Spinal cord (tissue), 10 donors: ENCODE data around the gene CPB1. TPM values are rescaled to one million over a fixed set of nuclear protein-coding genes. Genes with fewer than 3 reads are reported as not detected.
A peak's percentile ranks its signal among the peaks of the same experiment; 100 is the strongest.

Experiments used
- DNase-seq, 6 donors: peaks; one replicate each; pipeline versions ENCODE4 v3.0.0 to v3.0.0-alpha.2; 2013 to 2015; ENCODE audit warnings: low spot score in 6 of 6, low read depth in 4 of 6
- H3K27ac ChIP-seq: one replicate; pipeline ENCODE4 v1.5.1; 2013; ENCODE audit warnings: low read depth, low read length, control low read depth
- H3K27me3 ChIP-seq: one replicate; pipeline ENCODE4 v1.6.1; 2013; ENCODE audit warnings: low read length; ENCODE audit not compliant: control insufficient read depth, insufficient read depth
- H3K36me3 ChIP-seq: one replicate; pipeline ENCODE4 v1.6.1; 2013; ENCODE audit warnings: low read length; ENCODE audit not compliant: control insufficient read depth, insufficient read depth
- H3K4me1 ChIP-seq: one replicate; pipeline ENCODE4 v1.6.1; 2013; ENCODE audit warnings: low read length; ENCODE audit not compliant: control insufficient read depth, insufficient read depth
- H3K4me3 ChIP-seq: one replicate; pipeline ENCODE4 v1.5.1; 2013; ENCODE audit warnings: low read depth, low read length, control low read depth
- H3K9me3 ChIP-seq: one replicate; pipeline ENCODE4 v1.6.1; 2013; ENCODE audit warnings: low read length; ENCODE audit not compliant: control insufficient read depth, insufficient read depth
- WGBS: methylation state at CpG from one replicate; pipeline ENCODE4 v1.1.5; 2013; ENCODE audit warnings: missing lambda C conversion rate; ENCODE audit not compliant: insufficient coverage; 5-methylcytosine and 5-hydroxymethylcytosine counted together
- polyA plus RNA-seq, 2 donors: library from polyadenylated mRNA; unstranded; fragments of 120-200 nt; gene quantifications; one replicate each; pipeline ENCODE4 v1.2.1, GENCODE V29; 2013; ENCODE audit not compliant: insufficient read length in 2 of 2
- total RNA-seq, 2 donors: library from RNA; depleted of rRNA in 1 of 2; stranded (reverse); fragments of 120-200 nt in 1 of 2; fragments of >200 nt in 1 of 2; gene quantifications; one replicate each; pipeline versions ENCODE4 v1.2.3 to v1.2.4, GENCODE V29; 2013 to 2014
- donor health status: healthy.

The CPB1 gene
- total and polyA plus RNA-seq, 4 donors: 0.17 to 0.30 (median 0.19) TPM; not detected in 1

- H3K27ac ChIP-seq: no peak overlapping the region
- no peaks in the 10 kb centered on the region for H3K9me3 ChIP-seq
- H3K4me3 ChIP-seq: no peak overlapping the region
- WGBS: no CpG with 5 or more reads among the region's 1 CpG
- H3K27me3 ChIP-seq: no peaks in the 10 kb centered on the region
- H3K4me1 ChIP-seq: no peaks in the 10 kb centered on the region
- DNase-seq: no peak
- no peaks in the 10 kb centered on the region for H3K36me3 ChIP-seq
Observed at GRCh38 chr3:148873977-148874376, 46.4 kb downstream of the CPB1 start.

GRCh38 chr3:148878095-148878494 is 50.5 kb downstream of the CPB1 start:
- no peaks in the 10 kb centered on the region for H3K4me1 ChIP-seq
- H3K4me3 ChIP-seq: no peak overlapping the region
- DNase-seq: no peak
- no peaks in the 10 kb centered on the region for H3K27me3 ChIP-seq
- no peaks in the 10 kb centered on the region for H3K9me3 ChIP-seq
- H3K36me3 ChIP-seq: no peaks in the 10 kb centered on the region
- H3K27ac ChIP-seq: no peak overlapping the region

- Histone ChIP-seq H3K27me3 (no peaks in the 10 kb centered on the region), H3K4me3 (no peak overlapping the region), H3K36me3 (no peaks in the 10 kb centered on the region), H3K4me1 (no peaks in the 10 kb centered on the region), H3K27ac (no peak overlapping the region), H3K9me3 (no peaks in the 10 kb centered on the region)
- no peak for DNase-seq
Observed at GRCh38 chr3:148879256-148879655, 51.6 kb downstream of the CPB1 start.

DNA sequence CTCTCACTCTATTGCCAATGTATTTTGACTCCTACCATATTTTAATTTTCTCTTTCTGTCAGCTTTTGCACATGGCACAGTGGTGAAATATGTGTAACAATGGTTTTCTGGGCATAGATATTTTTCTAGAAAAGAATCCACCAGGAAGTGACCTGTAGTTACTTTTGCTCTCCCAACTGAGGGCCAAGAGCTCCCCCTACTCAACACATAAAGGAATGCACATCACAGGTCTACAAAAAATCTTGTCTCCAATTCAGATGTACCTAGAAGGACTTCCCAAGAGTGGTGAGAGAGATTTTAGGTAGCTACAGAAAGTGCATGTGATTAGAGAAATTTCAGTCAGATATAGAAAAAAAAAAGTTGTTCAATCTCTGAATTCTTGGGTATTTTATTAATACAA is 53.1 kb downstream of the CPB1 start:
- no peak overlapping the region for H3K27ac ChIP-seq
- no peaks in the 10 kb centered on the region for H3K9me3 ChIP-seq
- H3K27me3 ChIP-seq: no peaks in the 10 kb centered on the region
- no peak for DNase-seq
- H3K36me3 ChIP-seq: no peaks in the 10 kb centered on the region
- no peak overlapping the region for H3K4me3 ChIP-seq
- no peaks in the 10 kb centered on the region for H3K4me1 ChIP-seq

DNA sequence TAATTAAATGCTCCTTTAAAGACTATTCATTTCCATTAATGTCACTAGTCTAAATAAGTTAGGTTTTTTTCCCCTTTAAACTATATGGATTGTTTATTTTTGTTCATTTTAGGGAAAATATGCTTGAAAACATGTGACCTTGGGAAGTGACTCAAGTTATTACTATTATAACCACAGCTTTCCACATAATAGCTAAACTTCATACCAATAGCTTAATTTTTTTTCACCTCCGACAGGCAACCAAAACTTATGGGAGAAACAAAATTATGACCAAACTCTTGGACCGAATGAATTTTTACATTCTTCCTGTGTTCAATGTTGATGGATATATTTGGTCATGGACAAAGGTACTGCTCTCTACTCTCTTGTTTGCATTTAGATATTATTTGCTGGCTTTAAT is 53.7 kb downstream of the CPB1 start:
- H3K4me1 ChIP-seq: no peaks in the 10 kb centered on the region
- no peak overlapping the region for H3K27ac ChIP-seq
- DNase-seq: no peak
- no peak overlapping the region for H3K4me3 ChIP-seq
- no CpG with 5 or more reads among the region's 2 CpGs for WGBS
- H3K27me3 ChIP-seq: no peaks in the 10 kb centered on the region
- H3K36me3 ChIP-seq: no peaks in the 10 kb centered on the region
- no peaks in the 10 kb centered on the region for H3K9me3 ChIP-seq

GRCh38 chr3:148882288-148882687 is 54.7 kb downstream of the CPB1 start:
- no peak overlapping the region for H3K4me3 ChIP-seq
- H3K9me3 ChIP-seq: no peaks in the 10 kb centered on the region
- H3K4me1 ChIP-seq: no peaks in the 10 kb centered on the region
- no CpG with 5 or more reads among the region's 4 CpGs for WGBS
- no peaks in the 10 kb centered on the region for H3K36me3 ChIP-seq
- no peaks in the 10 kb centered on the region for H3K27me3 ChIP-seq
- H3K27ac ChIP-seq: no peak overlapping the region
- DNase-seq: peak in 1 of 6 donors; percentile 7

GRCh38 chr3:148883163-148883562 is 55.6 kb downstream of the CPB1 start:
- H3K4me1 ChIP-seq: no peaks in the 10 kb centered on the region
- H3K4me3 ChIP-seq: no peak overlapping the region
- H3K36me3 ChIP-seq: no peaks in the 10 kb centered on the region
- WGBS: 50% methylated on average over 1 of the region's 1 CpG
- peak in 1 of 6 donors; percentile 4 for DNase-seq
- no peaks in the 10 kb centered on the region for H3K27me3 ChIP-seq
- H3K27ac ChIP-seq: no peak overlapping the region
- no peaks in the 10 kb centered on the region for H3K9me3 ChIP-seq

- Histone ChIP-seq H3K27me3 (no peaks in the 10 kb centered on the region), H3K9me3 (no peaks in the 10 kb centered on the region), H3K27ac (no peak overlapping the region), H3K4me3 (no peak overlapping the region), H3K4me1 (no peaks in the 10 kb centered on the region), H3K36me3 (no peaks in the 10 kb centered on the region)
- DNase-seq: no peak
Observed at GRCh38 chr3:148884261-148884660, 56.6 kb downstream of the CPB1 start.

- Histone ChIP-seq H3K36me3 (no peaks in the 10 kb centered on the region), H3K4me3 (no peak overlapping the region), H3K9me3 (no peaks in the 10 kb centered on the region), H3K27me3 (no peaks in the 10 kb centered on the region), H3K4me1 (no peaks in the 10 kb centered on the region), H3K27ac (no peak overlapping the region)
- WGBS: no CpG with 5 or more reads among the region's 2 CpGs
- DNase-seq: no peak
Observed at GRCh38 chr3:148889828-148890227, 62.2 kb downstream of the CPB1 start.

GRCh38 chr3:148896062-148896461 is 68.5 kb downstream of the CPB1 start:
- peak in 1 of 6 donors; percentile 34 for DNase-seq
- WGBS: 56% methylated on average over 2 of the region's 3 CpGs
- H3K27me3 ChIP-seq: no peaks in the 10 kb centered on the region
- H3K4me3 ChIP-seq: no peak overlapping the region
- no peaks in the 10 kb centered on the region for H3K4me1 ChIP-seq
- H3K36me3 ChIP-seq: no peaks in the 10 kb centered on the region
- no peaks in the 10 kb centered on the region for H3K9me3 ChIP-seq
- H3K27ac ChIP-seq: no peak overlapping the region
